Bronchial epithelial cell (primary cell): ENCODE results near the gene BMPR1B. TPM values are rescaled to one million over a fixed set of nuclear protein-coding genes. Genes with fewer than 3 reads are reported as not detected.
A peak's percentile ranks its signal among the peaks of the same experiment; 100 is the strongest.

Source experiments
- DNase-seq: peaks from one replicate; pipeline ENCODE4 v3.0.0-alpha.2; 2010; ENCODE audit warnings: low read depth
- FAIRE-seq: peaks from 2 replicates; lab custom pipeline; 2011; peaks lifted over from hg19 to GRCh38; lab: Jason Lieb, UNC
- H3K27me3 ChIP-seq: 2 replicates; pipeline ENCODE4 v1.5.1; 2011; ENCODE audit warnings: low read length; ENCODE audit not compliant: control insufficient read depth, insufficient read depth
- H3K36me3 ChIP-seq: 2 replicates; pipeline ENCODE4 v1.5.1; 2011; ENCODE audit warnings: low read length; ENCODE audit not compliant: control insufficient read depth, insufficient read depth
- H3K4me3 ChIP-seq: 2 replicates; pipeline ENCODE4 v1.5.1; 2011; ENCODE audit warnings: mild to moderate bottlenecking, low read depth, low read length, control low read depth
- total RNA-seq: library from RNA; depleted of rRNA; stranded (reverse); fragments of >200 nt; gene quantifications from 2 replicates; pipeline ENCODE4 v1.2.1, GENCODE V29; 2014
- TF ChIP-seq, protein P1 (sequence below): IDR thresholded peaks from 2 replicates; pipeline ENCODE4 v1.5.1; 2011; ENCODE audit warnings: mild to moderate bottlenecking, moderate library complexity, low read length, control low read depth, inconsistent platforms; ENCODE audit not compliant: insufficient read depth, severe bottlenecking

The BMPR1B gene
- total RNA-seq = 14.5 and 15.3 TPM in 2 replicates

DNA sequence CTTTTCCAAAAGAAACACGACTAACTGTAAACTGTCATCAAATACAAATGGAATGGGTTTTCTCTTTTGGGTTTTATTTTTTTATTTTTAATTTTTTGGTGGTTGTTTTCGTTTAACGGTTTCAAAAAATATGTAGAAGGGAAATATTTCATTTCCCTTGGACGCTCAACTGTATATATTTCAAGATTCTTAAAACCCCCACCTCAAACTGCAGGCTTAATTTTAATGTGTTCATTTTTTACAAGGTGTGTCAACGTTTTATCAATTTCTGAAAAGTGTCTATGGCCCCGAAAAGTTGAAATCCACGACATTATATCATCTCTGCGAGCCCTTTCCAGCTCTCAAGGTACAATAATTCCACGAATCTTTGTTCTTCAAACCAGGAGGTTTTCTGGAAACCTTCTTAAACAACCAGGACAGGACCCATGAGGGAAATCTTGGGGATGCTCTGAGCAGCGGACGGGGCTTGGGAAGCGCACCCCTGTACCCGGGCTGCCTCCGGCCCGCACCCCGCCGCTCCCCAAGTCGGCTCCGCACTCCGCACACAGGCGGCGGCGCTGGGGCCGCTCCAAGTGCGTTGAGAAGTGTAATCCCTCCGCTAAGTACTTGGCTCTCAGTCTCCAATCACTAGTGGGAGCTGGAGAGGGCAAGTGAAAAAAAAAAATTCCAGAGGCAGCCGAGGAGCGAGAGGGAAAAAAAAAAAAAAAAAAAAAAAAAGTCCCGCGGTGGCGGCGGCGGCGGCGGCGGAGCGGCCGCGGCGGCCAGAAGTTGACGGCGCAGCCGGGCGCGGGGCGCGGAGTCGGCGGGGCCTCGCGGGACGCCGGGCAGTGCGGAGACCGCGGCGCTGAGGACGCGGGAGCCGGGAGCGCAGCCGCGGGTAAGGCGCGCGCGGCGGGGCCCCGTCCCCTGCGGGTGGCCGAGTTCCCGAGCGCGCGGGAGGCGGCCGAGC lies at the start of gene BMPR1B:
BMPR1B (plus strand) TSS at position 764 of the 949 bp plus-strand sequence. CDS start 346,470 bp downstream, outside the sequence.
- FAIRE-seq (no peak), DNase-seq (peak; percentile 65)
- Histone ChIP-seq H3K27me3 (no peaks in the 10 kb centered on the region), H3K4me3 (peak within 1 kb of the TSS; percentile 75), H3K36me3 (no peaks in the 10 kb centered on the region)
- TF ChIP-seq, protein P1, sequence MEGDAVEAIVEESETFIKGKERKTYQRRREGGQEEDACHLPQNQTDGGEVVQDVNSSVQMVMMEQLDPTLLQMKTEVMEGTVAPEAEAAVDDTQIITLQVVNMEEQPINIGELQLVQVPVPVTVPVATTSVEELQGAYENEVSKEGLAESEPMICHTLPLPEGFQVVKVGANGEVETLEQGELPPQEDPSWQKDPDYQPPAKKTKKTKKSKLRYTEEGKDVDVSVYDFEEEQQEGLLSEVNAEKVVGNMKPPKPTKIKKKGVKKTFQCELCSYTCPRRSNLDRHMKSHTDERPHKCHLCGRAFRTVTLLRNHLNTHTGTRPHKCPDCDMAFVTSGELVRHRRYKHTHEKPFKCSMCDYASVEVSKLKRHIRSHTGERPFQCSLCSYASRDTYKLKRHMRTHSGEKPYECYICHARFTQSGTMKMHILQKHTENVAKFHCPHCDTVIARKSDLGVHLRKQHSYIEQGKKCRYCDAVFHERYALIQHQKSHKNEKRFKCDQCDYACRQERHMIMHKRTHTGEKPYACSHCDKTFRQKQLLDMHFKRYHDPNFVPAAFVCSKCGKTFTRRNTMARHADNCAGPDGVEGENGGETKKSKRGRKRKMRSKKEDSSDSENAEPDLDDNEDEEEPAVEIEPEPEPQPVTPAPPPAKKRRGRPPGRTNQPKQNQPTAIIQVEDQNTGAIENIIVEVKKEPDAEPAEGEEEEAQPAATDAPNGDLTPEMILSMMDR = peak; percentile 25

DNA sequence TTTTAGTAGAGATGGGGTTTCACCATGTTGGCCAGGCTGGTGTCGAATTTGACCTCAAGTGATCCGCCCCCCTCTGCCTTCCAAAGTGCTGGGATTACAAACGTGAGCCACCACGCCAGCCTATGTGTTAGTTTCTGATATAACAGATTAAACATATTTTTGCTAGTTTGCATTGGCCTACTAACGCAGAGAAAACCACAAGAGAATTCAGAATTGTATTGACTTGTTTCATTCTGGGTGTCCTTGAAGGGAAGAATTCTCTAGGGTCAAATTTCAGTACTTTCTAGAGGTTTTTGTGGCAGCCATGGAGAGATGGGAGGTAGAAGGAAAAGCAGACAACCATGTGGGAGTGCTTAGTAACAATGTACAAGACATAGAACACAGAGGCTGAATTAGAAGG lies 46.1 kb upstream of the BMPR1B start:
- Histone ChIP-seq H3K36me3 (no peaks in the 10 kb centered on the region), H3K27me3 (no peaks in the 10 kb centered on the region), H3K4me3 (no peak overlapping the region)
- DNase-seq (no peak), FAIRE-seq (no peak)
- TF ChIP-seq, protein P1 = no peak

DNA sequence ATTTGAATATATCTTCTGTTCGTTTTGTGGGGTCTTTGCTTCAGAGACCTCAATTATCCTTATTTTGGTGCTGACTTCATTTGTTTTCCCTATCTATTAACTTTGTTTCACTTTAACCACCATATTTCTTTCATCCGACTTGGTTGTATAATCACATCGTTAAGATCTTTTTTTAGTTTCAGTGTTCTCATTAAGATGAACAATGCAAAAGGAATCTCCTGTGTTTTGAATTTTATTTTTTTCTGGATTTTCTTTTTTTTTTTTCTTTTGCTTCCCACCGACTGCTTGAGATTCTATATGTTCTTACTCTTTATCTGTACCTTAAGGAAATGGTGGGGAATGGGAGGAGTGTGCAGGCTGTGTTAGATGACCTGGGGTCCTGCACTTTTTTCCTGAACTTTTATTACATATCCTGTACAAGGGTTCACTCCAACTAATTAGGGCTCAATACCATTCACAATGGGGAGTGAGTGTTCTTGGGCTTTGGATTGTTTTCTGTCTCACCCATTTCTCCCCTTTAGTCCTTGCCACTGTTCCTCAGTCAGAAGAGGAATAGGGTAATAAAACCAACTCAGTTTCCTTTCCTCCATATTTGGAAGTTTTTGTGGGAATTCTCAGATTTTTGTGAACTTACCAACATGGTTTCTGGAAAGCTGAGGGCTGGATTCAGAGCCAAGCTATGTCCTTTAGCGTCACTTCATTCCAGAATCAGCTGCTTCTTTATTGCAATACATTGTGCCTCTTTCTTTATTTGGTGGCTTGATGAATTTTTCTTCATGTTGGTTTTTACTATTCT lies 43.2 kb upstream of the BMPR1B start:
- FAIRE-seq (no peak), DNase-seq (no peak)
- Histone ChIP-seq H3K36me3 (no peaks in the 10 kb centered on the region), H3K27me3 (no peaks in the 10 kb centered on the region), H3K4me3 (no peak overlapping the region)
- TF ChIP-seq, protein P1 = no peak

DNA sequence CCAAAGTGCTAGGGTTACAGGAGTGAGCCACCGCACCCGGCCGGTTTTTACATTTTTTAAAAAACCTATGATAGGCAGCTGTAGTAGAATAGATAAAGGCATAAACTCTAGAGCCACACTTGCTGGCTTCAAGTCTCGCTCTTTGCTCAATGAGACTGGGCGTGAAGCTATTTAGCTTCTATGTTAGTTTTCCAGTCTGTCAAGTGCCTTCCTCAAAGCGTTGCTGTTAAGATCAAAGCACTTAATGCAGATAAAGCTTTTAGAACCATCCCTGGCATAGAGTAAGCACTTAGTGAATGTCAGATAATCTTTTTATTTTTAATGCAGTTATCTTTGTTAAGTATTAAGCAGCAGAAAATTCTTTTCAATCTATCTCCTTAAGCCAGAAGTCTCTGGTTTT lies 42.0 kb upstream of the BMPR1B start:
- Histone ChIP-seq H3K27me3 (no peaks in the 10 kb centered on the region), H3K4me3 (no peak overlapping the region), H3K36me3 (no peaks in the 10 kb centered on the region)
- DNase-seq (no peak), FAIRE-seq (no peak)
- TF ChIP-seq, protein P1 = no peak

DNA sequence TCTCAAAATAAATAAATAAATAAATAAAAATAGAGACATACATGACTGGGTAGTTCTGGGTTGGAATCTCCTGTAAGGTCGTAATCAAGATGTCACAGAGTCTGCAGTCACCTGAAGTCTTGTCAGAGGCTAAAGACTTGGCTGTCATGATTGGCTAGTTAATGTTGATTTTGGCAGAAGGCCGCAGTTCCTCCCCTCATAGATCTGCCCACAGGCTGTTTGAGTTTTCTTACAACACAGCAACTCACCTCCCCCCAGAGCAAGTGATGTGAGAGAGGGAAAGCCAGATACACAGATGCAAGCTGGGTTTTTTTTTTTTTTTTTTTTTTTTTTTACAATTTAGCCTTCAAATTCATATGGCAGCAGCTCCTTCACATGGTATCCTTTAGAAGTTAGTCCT lies 36.4 kb upstream of the BMPR1B start:
- FAIRE-seq = no peak

More for the DNA sequence above, 36.4 kb upstream of the BMPR1B start:
- DNase-seq = no peak
- H3K36me3 ChIP-seq = no peaks in the 10 kb centered on the region
- H3K27me3 ChIP-seq = no peaks in the 10 kb centered on the region
- TF ChIP-seq, protein P1 = no peak
- H3K4me3 ChIP-seq = no peak overlapping the region
